HG03135 (cell line): ENCODE results near the gene HS1BP3.

Experiments used
- ATAC-seq: cut with Tn5 transposase; IDR thresholded peaks from one replicate; pipeline ENCODE4 v1.9.1; 2021; ENCODE audit warnings: mild to moderate bottlenecking, moderate library complexity; ENCODE audit not compliant: unreplicated experiment

Gene HS1BP3

GRCh38 chr2:20620271-20620681 is 30.6 kb downstream of the HS1BP3 start:
- ATAC-seq: no peak

- ATAC-seq: no peak
These were observed 31.3 kb downstream of the HS1BP3 start for GRCh38 chr2:20619624-20620024.

GRCh38 chr2:20618886-20619521 is 31.9 kb downstream of the HS1BP3 start:
- ATAC-seq: no peak

GRCh38 chr2:20618468-20618885 is 32.4 kb downstream of the HS1BP3 start:
- ATAC-seq: no peak

GRCh38 chr2:20617892-20618467 is 32.9 kb downstream of the HS1BP3 start:
- ATAC-seq: no peak

GRCh38 chr2:20617081-20617575 is 33.8 kb downstream of the HS1BP3 start:
- no peak for ATAC-seq

GRCh38 chr2:20616341-20616871 is 34.5 kb downstream of the HS1BP3 start:
- no peak for ATAC-seq

GRCh38 chr2:20615466-20616241 is 35.2 kb downstream of the HS1BP3 start:
- no peak for ATAC-seq

GRCh38 chr2:20615068-20615465 is 35.8 kb downstream of the HS1BP3 start:
- no peak for ATAC-seq

GRCh38 chr2:20614201-20615067 is 36.5 kb downstream of the HS1BP3 start:
- ATAC-seq: no peak

- no peak for ATAC-seq
These were observed 37.7 kb downstream of the HS1BP3 start for GRCh38 chr2:20612925-20613916.

- no peak for ATAC-seq
These were observed 39.0 kb downstream of the HS1BP3 start for GRCh38 chr2:20611844-20612356.

GRCh38 chr2:20611077-20611843 is 39.6 kb downstream of the HS1BP3 start:
- no peak for ATAC-seq

- ATAC-seq: no peak
These were observed 40.9 kb downstream of the HS1BP3 start for GRCh38 chr2:20609995-20610357.

- ATAC-seq: no peak
These were observed 41.4 kb downstream of the HS1BP3 start for GRCh38 chr2:20609349-20609994.

- no peak for ATAC-seq
These were observed 42.1 kb downstream of the HS1BP3 start for GRCh38 chr2:20608666-20609348.

GRCh38 chr2:20607446-20607845 is 43.5 kb downstream of the HS1BP3 start:
- no peak for ATAC-seq

GRCh38 chr2:20606198-20606597 is 44.7 kb downstream of the HS1BP3 start:
- no peak for ATAC-seq
